ENCODE data around the gene CCR9. TPM values are rescaled to one million over a fixed set of nuclear protein-coding genes. Genes with fewer than 3 reads are reported as not detected.
A peak's percentile ranks its signal among the peaks of the same experiment; 100 is the strongest.

The CCR9 gene
- total and polyA plus RNA-seq, 12 donors = not detected

DNA sequence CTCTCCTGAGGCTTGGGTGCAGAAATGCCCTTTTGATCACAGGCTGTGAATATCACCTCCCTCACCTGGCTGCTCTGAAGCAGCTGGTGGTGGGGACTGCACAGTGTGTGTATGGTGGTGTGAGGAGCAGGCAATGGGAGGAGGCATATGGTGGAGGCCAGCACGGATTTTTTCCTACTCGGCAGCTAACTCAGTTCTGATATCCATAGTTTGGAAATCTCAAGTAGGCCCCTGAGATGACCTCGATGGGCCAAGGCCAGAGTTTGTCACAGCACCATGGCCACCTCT is 35.6 kb downstream of the CCR9 start:
- TF ChIP-seq, protein P1, sequence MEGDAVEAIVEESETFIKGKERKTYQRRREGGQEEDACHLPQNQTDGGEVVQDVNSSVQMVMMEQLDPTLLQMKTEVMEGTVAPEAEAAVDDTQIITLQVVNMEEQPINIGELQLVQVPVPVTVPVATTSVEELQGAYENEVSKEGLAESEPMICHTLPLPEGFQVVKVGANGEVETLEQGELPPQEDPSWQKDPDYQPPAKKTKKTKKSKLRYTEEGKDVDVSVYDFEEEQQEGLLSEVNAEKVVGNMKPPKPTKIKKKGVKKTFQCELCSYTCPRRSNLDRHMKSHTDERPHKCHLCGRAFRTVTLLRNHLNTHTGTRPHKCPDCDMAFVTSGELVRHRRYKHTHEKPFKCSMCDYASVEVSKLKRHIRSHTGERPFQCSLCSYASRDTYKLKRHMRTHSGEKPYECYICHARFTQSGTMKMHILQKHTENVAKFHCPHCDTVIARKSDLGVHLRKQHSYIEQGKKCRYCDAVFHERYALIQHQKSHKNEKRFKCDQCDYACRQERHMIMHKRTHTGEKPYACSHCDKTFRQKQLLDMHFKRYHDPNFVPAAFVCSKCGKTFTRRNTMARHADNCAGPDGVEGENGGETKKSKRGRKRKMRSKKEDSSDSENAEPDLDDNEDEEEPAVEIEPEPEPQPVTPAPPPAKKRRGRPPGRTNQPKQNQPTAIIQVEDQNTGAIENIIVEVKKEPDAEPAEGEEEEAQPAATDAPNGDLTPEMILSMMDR (IDR thresholded peaks at IDR 0.05) = no peak
- H3K27ac ChIP-seq = no peak overlapping the region
- ATAC-seq (no peak), DNase-seq (no peak)
- H3K27me3 ChIP-seq = no peaks in the 10 kb centered on the region
- intact Hi-C loops (cut with DNase I) = loop anchor here in 2 of 10 donors (10.0 kb wide), 1 partner anchor 157 kb away; no protein-coding TSS in a partner anchor
- H3K9me3 ChIP-seq = no peaks in the 10 kb centered on the region
- peaks cover 0 to 95% (median 51%) of the 10 kb centered on the region in 9 donors for H3K36me3 ChIP-seq
- peaks cover 0 to 5% (median 0%) of the 10 kb centered on the region in 9 donors for H3K4me1 ChIP-seq
- WGBS, 2 donors = 83 to 88% methylated on average over 3 of the region's 3 CpGs
- no peak overlapping the region for H3K4me3 ChIP-seq

DNA sequence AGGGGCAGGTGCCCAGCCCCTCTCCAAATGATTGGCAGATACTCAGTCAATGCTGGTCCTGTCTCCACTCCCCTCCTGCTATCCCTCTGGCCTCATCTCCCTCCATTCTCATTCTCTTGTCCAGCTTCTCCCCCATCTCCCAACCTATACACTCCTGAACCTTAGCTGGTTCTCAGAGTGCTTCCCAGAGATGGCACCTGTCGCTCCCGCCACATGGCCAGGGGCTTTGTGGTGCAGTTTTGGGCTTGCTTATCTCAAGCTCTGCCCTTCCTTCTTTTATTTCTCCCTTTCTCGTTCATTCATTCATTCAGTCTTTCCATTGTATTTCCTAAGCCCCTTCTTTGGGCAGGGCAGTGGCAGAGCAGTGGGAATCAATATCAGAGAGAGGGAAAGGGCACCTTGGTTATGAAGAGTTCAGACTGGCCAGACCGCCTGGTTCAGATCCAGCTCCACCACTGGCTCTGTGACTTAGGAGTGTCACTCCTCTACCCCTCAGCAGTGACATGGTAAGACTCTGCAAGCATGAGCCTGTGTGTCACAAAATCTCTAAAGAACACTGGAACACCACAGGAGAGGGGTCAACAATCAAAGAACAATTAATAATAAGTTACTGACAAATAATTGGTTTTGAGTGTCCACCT is 36.7 kb downstream of the CCR9 start:
- peaks cover 0 to 100% (median 52%) of the 10 kb centered on the region in 9 donors for H3K36me3 ChIP-seq
- H3K4me3 ChIP-seq = no peak overlapping the region
- H3K9me3 ChIP-seq = no peaks in the 10 kb centered on the region
- no peak overlapping the region for H3K27ac ChIP-seq
- TF ChIP-seq, protein P1 (IDR thresholded peaks at IDR 0.05) = no peak
- WGBS, 2 donors = 91 to 93% methylated on average over 4 of the region's 4 CpGs
- intact Hi-C loops (cut with DNase I) = loop anchor here in 2 of 10 donors (10.0 kb wide), 1 partner anchor 158 kb away; no protein-coding TSS in a partner anchor
- DNase-seq = no peak
- no peaks in the 10 kb centered on the region for H3K27me3 ChIP-seq
- peak in 5 of 8 donors; percentile 43 to 72 (median 53) for ATAC-seq
- peaks cover 0 to 5% (median 0%) of the 10 kb centered on the region in 9 donors for H3K4me1 ChIP-seq

DNA sequence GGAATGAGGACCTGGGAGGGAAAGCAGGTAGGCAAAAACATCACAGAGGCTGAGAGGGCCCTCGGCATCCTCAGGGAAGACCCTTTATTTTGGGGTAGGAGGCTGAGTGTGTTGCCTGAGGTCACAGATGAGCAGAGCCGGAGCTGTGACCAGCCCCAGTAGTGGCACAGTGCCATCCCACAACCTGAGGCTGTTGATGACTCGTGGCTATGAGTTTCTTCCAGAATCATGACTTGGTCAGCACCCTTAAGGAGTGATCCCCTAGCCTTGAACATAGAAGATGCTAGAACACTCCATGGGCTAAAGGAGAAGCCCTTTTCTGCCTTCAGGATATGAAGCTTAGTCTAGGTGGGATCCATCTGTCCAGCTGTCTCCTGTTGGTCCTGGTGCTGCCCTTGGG is 37.4 kb downstream of the CCR9 start:
- 51 to 80% methylated on average over 3 of the region's 3 CpGs for WGBS, 2 donors
- no peak for DNase-seq
- H3K27ac ChIP-seq = no peak overlapping the region
- peaks cover 0 to 100% (median 59%) of the 10 kb centered on the region in 9 donors for H3K36me3 ChIP-seq
- no peaks in the 10 kb centered on the region for H3K27me3 ChIP-seq
- ATAC-seq = no peak
- TF ChIP-seq, protein P1 (IDR thresholded peaks at IDR 0.05) = no peak
- intact Hi-C loops (cut with DNase I) = loop anchor here in 2 of 10 donors (10.0 kb wide), 1 partner anchor 159 kb away; no protein-coding TSS in a partner anchor
- peaks cover 0 to 5% (median 0%) of the 10 kb centered on the region in 9 donors for H3K4me1 ChIP-seq
- no peak overlapping the region for H3K4me3 ChIP-seq
- H3K9me3 ChIP-seq = no peaks in the 10 kb centered on the region

DNA sequence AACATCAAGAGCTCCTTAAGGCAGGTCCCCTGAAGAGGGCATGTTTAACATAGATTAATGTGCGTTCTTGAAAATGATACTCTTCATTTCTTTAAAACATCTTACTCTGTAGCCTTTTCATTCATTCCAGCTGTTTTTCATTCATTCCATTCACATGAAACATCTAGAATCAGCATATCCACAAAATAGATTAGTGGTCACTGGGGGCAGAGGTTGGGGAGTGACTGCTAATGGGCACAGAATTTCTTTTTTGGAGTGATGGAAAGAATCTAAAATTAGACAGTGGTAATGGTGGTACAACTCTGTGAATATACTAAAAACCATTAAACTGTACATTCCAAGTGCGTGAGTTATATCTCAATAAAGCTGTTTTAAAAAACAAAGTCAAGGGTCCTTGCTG is 41.5 kb downstream of the CCR9 start:
- H3K27me3 ChIP-seq = no peaks in the 10 kb centered on the region
- H3K4me1 ChIP-seq = peaks cover 0 to 17% (median 6%) of the 10 kb centered on the region in 9 donors
- no peak overlapping the region for H3K4me3 ChIP-seq
- intact Hi-C loops (cut with DNase I) = loop anchor here in 6 of 10 donors (5.0 to 10.0 kb wide), 3 partner anchors 163 to 171 kb away; no protein-coding TSS in a partner anchor
- no peak overlapping the region for H3K27ac ChIP-seq
- TF ChIP-seq, protein P1 (IDR thresholded peaks at IDR 0.05) = no peak
- H3K9me3 ChIP-seq = no peaks in the 10 kb centered on the region
- ATAC-seq = no peak
- peaks cover 0 to 100% (median 62%) of the 10 kb centered on the region in 9 donors for H3K36me3 ChIP-seq
- WGBS, 2 donors = 97 to 98% methylated on average over 2 of the region's 2 CpGs
- DNase-seq = no peak

Measured in heart right ventricle (tissue), 16 donors.